Lower leg skin (tissue), 4 donors: ENCODE data around the gene ALKBH3. TPM values are rescaled to one million over a fixed set of nuclear protein-coding genes. Genes with fewer than 3 reads are reported as not detected.

ENCODE experiments used
- DNase-seq, 2 donors: peaks; one replicate each; pipeline ENCODE4 v3.0.0-alpha.2; 2019; ENCODE audit warnings: low spot score in 2 of 2
- H3K4me3 ChIP-seq: fragments of 200-600 bp; sonication (generic); 2 replicates; pipeline ENCODE4 v1.5.1; 2017; ENCODE audit warnings: mild to moderate bottlenecking, low read depth; ENCODE audit not compliant: poor library complexity, severe bottlenecking
- CTCF ChIP-seq, 3 donors: fragments of 450-650 bp; IDR thresholded peaks; one replicate each; pipeline ENCODE4 v1.5.1; 2016; ENCODE audit warnings: antibody characterized with exemption in 3 of 3, mild to moderate bottlenecking in 3 of 3, moderate library complexity in 2 of 3
- POLR2A ChIP-seq, 2 donors: fragments of 450-650 bp; IDR thresholded peaks; one replicate each; pipeline ENCODE4 v1.6.1; 2016 to 2017; ENCODE audit warnings: antibody characterized with exemption in 2 of 2, mild to moderate bottlenecking in 1 of 2, moderate library complexity in 1 of 2
- WGBS, 2 donors: methylation state at CpG; one replicate each; pipeline ENCODE4 v1.1.5; 2018; 5-methylcytosine and 5-hydroxymethylcytosine counted together
- intact Hi-C: fragments of 100-400 bp; cut with DNase I; formaldehyde crosslinking; loops from one replicate; pipeline ENCODE4 v1.15.0; 2023; ENCODE audit warnings: low total_unique reads
- total RNA-seq, 4 donors: library from RNA; depleted of rRNA; stranded (reverse); fragments of >200 nt; gene quantifications; one replicate each; pipeline ENCODE4 v1.1.0, GENCODE V29; 2016

The ALKBH3 gene
- total RNA-seq, 4 donors from 2014 or later, result 34.0 to 43.9 (median 39.8) TPM

GRCh38 chr11:43933608-43934551, 53.2 kb downstream of the ALKBH3 start:
- H3K4me3 ChIP-seq, result no peak overlapping the region
- no peak for TF ChIP-seq POLR2A (IDR thresholded peaks at IDR 0.05)
- TF ChIP-seq CTCF (IDR thresholded peaks at IDR 0.05), result no peak
- intact Hi-C loops, result no loop called here
- DNase-seq, result peak in 1 of 2 donors; percentile 88
- 41 to 46% methylated on average over 20 of the region's 20 CpGs for WGBS, 2 donors

GRCh38 chr11:43934601-43935423, 54.2 kb downstream of the ALKBH3 start:
- intact Hi-C loops, result no loop called here
- WGBS, 2 donors, result 73 to 75% methylated on average over 8 to 14 of the region's 14 CpGs
- TF ChIP-seq CTCF (IDR thresholded peaks at IDR 0.05) (no peak), POLR2A (IDR thresholded peaks at IDR 0.05) (no peak)
- peak in 1 of 2 donors; percentile 62 for DNase-seq
- H3K4me3 ChIP-seq, result no peak overlapping the region

GRCh38 chr11:43935424-43935979, 54.9 kb downstream of the ALKBH3 start:
- intact Hi-C loops, result no loop called here
- no peak overlapping the region for H3K4me3 ChIP-seq
- DNase-seq, result peak in 1 of 2 donors; percentile 77
- 70 to 77% methylated on average over 7 of the region's 7 CpGs for WGBS, 2 donors
- no peak for TF ChIP-seq CTCF (IDR thresholded peaks at IDR 0.05)
- no peak for TF ChIP-seq POLR2A (IDR thresholded peaks at IDR 0.05)

GRCh38 chr11:43936076-43936475, 55.4 kb downstream of the ALKBH3 start:
- DNase-seq, result peak in 1 of 2 donors; percentile 6
- no peak for TF ChIP-seq CTCF (IDR thresholded peaks at IDR 0.05)
- H3K4me3 ChIP-seq, result no peak overlapping the region
- 53 to 58% methylated on average over 7 of the region's 7 CpGs for WGBS, 2 donors
- intact Hi-C loops, result no loop called here

GRCh38 chr11:43937434-43938411, 57.1 kb downstream of the ALKBH3 start:
- intact Hi-C loops, result no loop called here
- peak in 1 of 2 donors; percentile 81 for DNase-seq
- no peak for TF ChIP-seq CTCF (IDR thresholded peaks at IDR 0.05)
- TF ChIP-seq POLR2A (IDR thresholded peaks at IDR 0.05), result no peak
- no peak overlapping the region for H3K4me3 ChIP-seq
- 54 to 58% methylated on average over 14 of the region's 14 CpGs for WGBS, 2 donors
